Pericardium fibroblast (primary cell): ENCODE results near the gene SEPTIN10. TPM values are rescaled to one million over a fixed set of nuclear protein-coding genes. Genes with fewer than 3 reads are reported as not detected.

Experiments
- total RNA-seq: library from RNA; depleted of rRNA; stranded (reverse); fragments of >200 nt; gene quantifications from 2 replicates; pipeline ENCODE4 v1.2.3, GENCODE V29; 2015

SEPTIN10 gene
- 42.7 and 63.4 TPM in 2 replicates for total RNA-seq

DNA sequence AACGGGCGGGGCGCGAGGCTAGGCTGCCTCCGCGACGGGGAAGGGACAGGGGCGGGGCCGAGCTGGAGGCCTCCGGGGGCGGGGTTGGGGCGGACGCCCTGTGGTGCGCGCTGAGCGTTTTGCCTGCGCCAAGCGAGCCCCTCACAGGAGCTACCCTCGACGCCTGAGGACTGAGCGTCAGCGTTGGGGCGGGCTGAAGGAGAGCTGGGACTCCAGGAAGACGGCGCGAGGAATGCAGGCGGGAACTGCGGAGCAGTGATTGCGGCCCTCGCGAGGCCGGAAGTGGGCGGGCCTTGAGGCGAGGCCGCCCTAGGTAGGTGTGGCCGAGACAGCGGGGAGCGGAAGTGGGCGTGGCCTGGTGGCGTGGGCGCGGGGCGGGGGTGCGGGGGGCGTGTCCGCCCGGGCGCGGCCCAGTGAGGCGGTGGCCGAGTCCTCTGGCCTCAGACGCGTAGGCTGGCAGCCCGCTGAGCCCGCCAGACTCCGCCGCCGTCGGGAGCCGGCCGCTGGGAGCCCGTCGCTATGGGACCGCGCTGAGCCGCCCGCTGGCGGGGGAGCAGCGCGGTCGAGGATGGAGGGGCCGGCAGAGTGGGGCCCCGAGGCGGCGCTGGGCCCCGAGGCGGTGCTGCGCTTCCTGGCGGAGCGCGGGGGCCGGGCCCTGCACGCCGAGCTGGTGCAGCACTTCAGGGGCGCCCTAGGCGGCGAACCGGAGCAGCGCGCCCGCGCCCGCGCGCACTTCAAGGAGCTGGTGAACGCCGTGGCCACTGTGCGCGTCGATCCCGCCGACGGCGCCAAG, at the start of gene SEPTIN10, which contains the start of gene SOWAHC:
Gene SEPTIN10 (minus strand): TSS at position 45 of the 793 bp plus-strand sequence. CDS start 139 bp downstream, outside the sequence.
Gene SOWAHC (plus strand): TSS at position 443 of the 793 bp plus-strand sequence. CDS start 126 bp downstream, at position 569.

Other genes starting within 250 kb of the SEPTIN10 start
- gene SOWAHC, start 398 bp upstream of the SEPTIN10 start, total RNA-seq = 9.7 and 14.2 TPM in 2 replicates
- gene RGPD5, start 180.3 kb upstream of the SEPTIN10 start, total RNA-seq = 7.0 and 9.1 TPM in 2 replicates